ENCODE results near the gene MSI2. TPM values are rescaled to one million over a fixed set of nuclear protein-coding genes. Genes with fewer than 3 reads are reported as not detected.

Gene MSI2
- total RNA-seq, 4 donors from 2014 or later = 60.7 to 101 (median 70.9) TPM

DNA sequence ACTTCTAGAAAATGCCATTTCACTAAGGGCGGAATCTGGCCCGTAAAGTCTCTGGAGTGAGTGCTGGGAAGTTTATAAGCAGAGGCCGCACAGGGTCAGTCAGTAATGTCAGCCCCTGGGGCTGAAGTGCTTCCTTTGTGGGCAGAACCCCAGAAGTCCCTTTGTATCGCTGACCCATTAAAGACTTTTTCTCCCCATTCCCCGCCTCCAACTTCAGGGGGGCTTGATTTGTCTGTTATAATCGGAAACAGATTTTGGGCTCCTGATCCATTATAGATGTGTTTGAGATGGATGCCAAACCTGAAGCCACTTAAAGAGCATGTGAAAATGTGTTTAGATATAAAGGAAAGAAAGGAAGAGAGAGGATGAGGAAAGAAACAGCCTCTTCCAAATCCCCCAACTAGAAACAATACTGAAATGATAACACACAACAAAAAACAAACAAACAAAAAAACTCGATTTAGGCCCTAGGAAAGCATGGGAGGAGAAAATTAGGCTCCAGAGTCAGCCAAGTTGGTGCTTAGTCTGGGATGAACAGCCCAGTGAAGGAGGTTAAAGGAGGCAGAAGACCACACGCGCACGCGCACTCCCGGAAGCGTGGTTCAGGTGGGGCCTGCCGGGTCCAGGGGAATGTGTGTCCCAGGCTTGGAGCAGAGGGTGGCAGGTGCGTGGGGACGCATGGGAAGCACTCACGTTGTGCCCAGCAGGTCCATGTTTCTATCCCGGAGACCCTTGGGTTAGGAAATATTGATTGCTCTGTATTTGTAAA is 27.1 kb downstream of the MSI2 start:
- Histone ChIP-seq H3K9me3 (no peaks in the 10 kb centered on the region), H3K27ac (no peak overlapping the region), H3K27me3 (no peaks in the 10 kb centered on the region), H3K4me1 (peaks cover 0 to 9% of the 10 kb centered on the region in 2 donors), H3K4me3 (replicated peaks in 1 of 3) (no peak overlapping the region), H3K36me3 (no peaks in the 10 kb centered on the region)
- no peak for DNase-seq
- TF ChIP-seq POLR2A (IDR thresholded peaks at IDR 0.05) = no peak
- TF ChIP-seq, protein P1, sequence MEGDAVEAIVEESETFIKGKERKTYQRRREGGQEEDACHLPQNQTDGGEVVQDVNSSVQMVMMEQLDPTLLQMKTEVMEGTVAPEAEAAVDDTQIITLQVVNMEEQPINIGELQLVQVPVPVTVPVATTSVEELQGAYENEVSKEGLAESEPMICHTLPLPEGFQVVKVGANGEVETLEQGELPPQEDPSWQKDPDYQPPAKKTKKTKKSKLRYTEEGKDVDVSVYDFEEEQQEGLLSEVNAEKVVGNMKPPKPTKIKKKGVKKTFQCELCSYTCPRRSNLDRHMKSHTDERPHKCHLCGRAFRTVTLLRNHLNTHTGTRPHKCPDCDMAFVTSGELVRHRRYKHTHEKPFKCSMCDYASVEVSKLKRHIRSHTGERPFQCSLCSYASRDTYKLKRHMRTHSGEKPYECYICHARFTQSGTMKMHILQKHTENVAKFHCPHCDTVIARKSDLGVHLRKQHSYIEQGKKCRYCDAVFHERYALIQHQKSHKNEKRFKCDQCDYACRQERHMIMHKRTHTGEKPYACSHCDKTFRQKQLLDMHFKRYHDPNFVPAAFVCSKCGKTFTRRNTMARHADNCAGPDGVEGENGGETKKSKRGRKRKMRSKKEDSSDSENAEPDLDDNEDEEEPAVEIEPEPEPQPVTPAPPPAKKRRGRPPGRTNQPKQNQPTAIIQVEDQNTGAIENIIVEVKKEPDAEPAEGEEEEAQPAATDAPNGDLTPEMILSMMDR (IDR thresholded peaks at IDR 0.05) = no peak
- 89 to 91% methylated on average over 18 of the region's 18 CpGs for WGBS, 2 donors
- intact Hi-C loops (cut with DNase I) = no loop called here

DNA sequence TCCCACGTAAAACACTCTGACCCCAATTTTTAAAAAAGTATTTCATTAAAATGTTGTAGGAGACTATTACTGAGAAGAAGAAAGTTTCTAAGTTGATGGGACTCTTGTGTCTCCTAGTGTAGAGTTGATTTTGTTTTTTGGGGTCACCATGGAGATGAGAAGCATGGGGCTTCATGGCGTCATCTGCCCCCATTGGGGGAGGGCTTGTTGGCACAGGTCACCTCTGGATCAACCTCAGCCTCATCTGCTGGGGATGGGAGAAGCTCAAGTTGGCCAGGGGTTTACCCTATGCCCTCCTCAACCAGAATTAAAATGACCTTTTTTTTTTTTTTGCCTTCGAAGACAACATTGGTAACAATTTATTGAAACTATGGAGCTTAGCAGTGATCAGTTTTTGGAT is 28.3 kb downstream of the MSI2 start:
- H3K9me3 ChIP-seq = no peaks in the 10 kb centered on the region
- WGBS, 2 donors = 85 to 96% methylated on average over 3 of the region's 3 CpGs
- no peak overlapping the region for H3K4me3 ChIP-seq (replicated peaks in 1 of 3)
- peak overlapping the region in 1 of 3 donors; percentile 24 for H3K27ac ChIP-seq
- peaks cover 1 to 13% of the 10 kb centered on the region in 2 donors for H3K4me1 ChIP-seq
- H3K27me3 ChIP-seq = no peaks in the 10 kb centered on the region
- H3K36me3 ChIP-seq = no peaks in the 10 kb centered on the region
- no peak for DNase-seq
- intact Hi-C loops (cut with DNase I) = no loop called here
- no peak for TF ChIP-seq POLR2A (IDR thresholded peaks at IDR 0.05)
- TF ChIP-seq, protein P1 (IDR thresholded peaks at IDR 0.05) = no peak

DNA sequence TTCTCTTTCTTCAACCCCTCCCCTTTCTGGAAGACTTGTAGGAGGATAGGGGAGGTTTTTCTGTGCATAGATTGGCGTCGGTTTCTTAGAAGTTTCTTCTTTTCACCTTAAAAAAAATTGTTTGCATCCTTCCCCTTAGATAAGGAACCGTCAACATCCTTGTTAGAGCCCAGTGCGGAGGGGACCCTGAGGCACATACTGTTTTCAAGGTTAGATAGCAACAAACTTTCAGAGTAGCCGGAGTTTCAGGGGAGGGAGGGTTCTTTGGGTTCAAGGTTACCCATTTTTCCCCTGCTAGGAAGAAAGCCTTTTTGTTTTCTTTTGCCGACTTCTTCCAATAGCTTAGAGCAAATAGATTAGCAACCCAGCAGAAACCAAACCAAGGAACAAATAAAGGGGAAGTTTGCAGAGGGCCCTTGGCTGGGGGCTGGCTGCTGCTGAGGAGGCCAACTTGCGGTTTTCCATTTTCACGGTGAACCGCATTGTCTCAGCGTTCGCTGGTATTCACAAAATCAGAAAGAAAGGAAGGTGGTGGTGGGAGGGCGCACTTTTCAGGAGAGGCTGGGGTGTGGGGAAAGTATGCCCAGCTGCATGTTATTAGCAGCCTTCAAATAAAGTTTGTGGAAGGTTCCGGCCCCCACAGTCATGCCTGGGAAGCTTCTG is 28.8 kb downstream of the MSI2 start:
- H3K4me1 ChIP-seq = peaks cover 5 to 13% of the 10 kb centered on the region in 2 donors

DNA sequence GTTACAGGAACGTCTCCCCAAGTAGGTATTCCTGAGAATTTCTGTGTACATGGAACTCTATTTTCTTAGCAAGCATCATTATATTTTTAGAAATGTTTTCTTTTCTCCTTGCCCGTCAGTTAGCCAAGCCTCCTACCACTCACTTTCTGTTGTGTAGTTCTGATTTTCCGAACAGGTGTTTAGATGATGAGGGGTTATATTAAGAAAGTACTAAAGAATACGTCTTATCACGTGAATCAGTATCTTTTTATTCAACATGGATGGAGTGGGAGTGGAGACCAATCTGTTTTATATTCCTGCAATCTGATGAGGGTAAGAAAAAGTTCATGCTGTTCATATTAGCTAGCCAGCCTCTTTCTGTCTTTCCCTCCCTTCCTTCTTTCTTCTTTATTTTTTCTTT is 29.4 kb downstream of the MSI2 start:
- intact Hi-C loops (cut with DNase I) = no loop called here

More for the DNA sequence above, 28.8 kb downstream of the MSI2 start:
- TF ChIP-seq, protein P1 (IDR thresholded peaks at IDR 0.05) = no peak
- no peak for TF ChIP-seq POLR2A (IDR thresholded peaks at IDR 0.05)
- Histone ChIP-seq H3K36me3 (no peaks in the 10 kb centered on the region), H3K4me3 (replicated peaks in 1 of 3) (no peak overlapping the region), H3K27ac (peak overlapping the region in 1 of 3 donors; percentile 24), H3K27me3 (no peaks in the 10 kb centered on the region), H3K9me3 (no peaks in the 10 kb centered on the region)
- peak in 1 of 2 donors; percentile 5 for DNase-seq
- intact Hi-C loops (cut with DNase I) = no loop called here
- 79 to 81% methylated on average over 13 of the region's 13 CpGs for WGBS, 2 donors

More for the DNA sequence above, 29.4 kb downstream of the MSI2 start:
- no peaks in the 10 kb centered on the region for H3K27me3 ChIP-seq
- TF ChIP-seq, protein P1 (IDR thresholded peaks at IDR 0.05) = no peak
- TF ChIP-seq POLR2A (IDR thresholded peaks at IDR 0.05) = no peak
- H3K4me3 ChIP-seq (replicated peaks in 1 of 3) = no peak overlapping the region
- no peaks in the 10 kb centered on the region for H3K36me3 ChIP-seq
- peaks cover 10 to 13% of the 10 kb centered on the region in 2 donors for H3K4me1 ChIP-seq
- no peaks in the 10 kb centered on the region for H3K9me3 ChIP-seq
- H3K27ac ChIP-seq = peak overlapping the region in 1 of 3 donors; percentile 24
- 72 to 76% methylated on average over 5 of the region's 5 CpGs for WGBS, 2 donors
- no peak for DNase-seq

All from thyroid gland (tissue), 4 donors.